ENCODE measurements around the gene REV3L. TPM values are rescaled to one million over a fixed set of nuclear protein-coding genes. Genes with fewer than 3 reads are reported as not detected.

The REV3L gene
- total and polyA plus RNA-seq, 2 donors (not counting 3 experiments of a cell fraction or from before 2014, with no cell fraction given) = 6.0 to 22.7 TPM

DNA sequence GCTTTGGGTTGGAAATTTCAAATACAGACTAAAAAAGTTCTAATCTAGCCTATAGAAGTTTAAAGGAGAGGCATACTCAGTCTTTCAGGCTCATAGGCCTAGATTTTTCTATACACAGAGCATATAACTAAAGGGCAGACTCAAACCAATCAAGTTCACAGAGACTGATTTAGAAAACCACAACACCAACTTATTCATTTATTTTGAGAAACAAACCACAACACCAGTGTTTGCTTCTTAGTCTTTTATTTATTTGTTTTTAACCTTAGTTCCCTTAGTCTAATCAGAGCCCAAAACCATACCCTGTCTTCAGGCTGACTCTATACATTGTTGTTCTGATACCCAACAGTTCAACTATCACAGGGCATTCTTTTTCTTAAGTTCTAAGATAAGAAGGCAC, 103.7 kb downstream of the REV3L start:
- Histone ChIP-seq H3K4me2 (ENCODE audit: insufficient read depth, low read length) (no peak overlapping the region), H3K4me1 (ENCODE audit: control insufficient read depth, extremely low read depth, insufficient read depth, low read length) (no peaks in the 10 kb centered on the region), H3K9me1 (replicated peaks; ENCODE audit: control insufficient read depth, extremely low read depth, insufficient read depth, low read length) (no peaks in the 10 kb centered on the region), H3K79me2 (ENCODE audit: control insufficient read depth, insufficient read depth, low read length) (no peaks in the 10 kb centered on the region), H2AFZ (ENCODE audit: low read depth, low read length) (no peak overlapping the region), H3K27me3 (ENCODE audit: control insufficient read depth in 2 of 2, insufficient read depth in 2 of 2, low read length in 2 of 2) (no peaks in the 10 kb centered on the region), H3K4me3 (replicated peaks in 1 of 3; ENCODE audit: insufficient read depth in 1 of 3, low read depth in 1 of 3, low read length in 3 of 3) (no peak overlapping the region), H4K20me1 (replicated peaks; ENCODE audit: control insufficient read depth, extremely low read depth, insufficient read depth, low read length) (no peaks in the 10 kb centered on the region), H3K9me3 (replicated peaks; ENCODE audit: control insufficient read depth, insufficient read depth, low read length) (no peaks in the 10 kb centered on the region), H3K27ac (ENCODE audit: insufficient read depth, low read depth, low read length) (no peak overlapping the region), H3K9ac (replicated peaks; ENCODE audit: extremely low read depth, insufficient read depth, low read length) (no peak overlapping the region), H3K36me3 (ENCODE audit: control insufficient read depth in 2 of 2, extremely low read depth in 1 of 2, insufficient read depth in 2 of 2, low read length in 2 of 2) (peaks cover 7 to 9% of the 10 kb centered on the region in 2 experiments)
- FAIRE-seq (no peak), DNase-seq (ENCODE audit: low read depth, low spot score) (no peak)
- BruUV-seq (replicated peaks) = no TSS peak
- dilution Hi-C loops (cut with MboI; ENCODE audit: extremely low pct_ligation_motif_present, low sequenced_read_pairs) (no loop called here), intact Hi-C loops (cut with micrococcal nuclease) (no loop called here)
- POLR2A ChIA-PET = interaction anchor here (1.2 kb wide), 1 partner anchor 304 kb away, joined by 3 read pairs; no protein-coding TSS in a partner anchor
- TF ChIP-seq FOS (IDR thresholded peaks at IDR 0.05; ENCODE audit: borderline replicate concordance, insufficient read depth, low read length) (no peak), POLR2AphosphoS5 (IDR thresholded peaks at IDR 0.05; ENCODE audit: insufficient read depth, low read depth, low read length) (no peak), GATA2 (IDR thresholded peaks at IDR 0.05; ENCODE audit: insufficient read depth, insufficient read length, low read depth, low read length) (no peak), EZH2 (IDR thresholded peaks at IDR 0.05; ENCODE audit: borderline replicate concordance, low read depth, low read length, severe bottlenecking) (no peak), JUN (IDR thresholded peaks at IDR 0.05; ENCODE audit: borderline replicate concordance, insufficient read depth, insufficient read length, low read depth) (no peak), POLR2A (IDR thresholded peaks at IDR 0.05; ENCODE audit: low read depth, low read length) (no peak), MYC (IDR thresholded peaks at IDR 0.05; ENCODE audit: low read depth, low read length) (no peak)
- TF ChIP-seq, protein P1, sequence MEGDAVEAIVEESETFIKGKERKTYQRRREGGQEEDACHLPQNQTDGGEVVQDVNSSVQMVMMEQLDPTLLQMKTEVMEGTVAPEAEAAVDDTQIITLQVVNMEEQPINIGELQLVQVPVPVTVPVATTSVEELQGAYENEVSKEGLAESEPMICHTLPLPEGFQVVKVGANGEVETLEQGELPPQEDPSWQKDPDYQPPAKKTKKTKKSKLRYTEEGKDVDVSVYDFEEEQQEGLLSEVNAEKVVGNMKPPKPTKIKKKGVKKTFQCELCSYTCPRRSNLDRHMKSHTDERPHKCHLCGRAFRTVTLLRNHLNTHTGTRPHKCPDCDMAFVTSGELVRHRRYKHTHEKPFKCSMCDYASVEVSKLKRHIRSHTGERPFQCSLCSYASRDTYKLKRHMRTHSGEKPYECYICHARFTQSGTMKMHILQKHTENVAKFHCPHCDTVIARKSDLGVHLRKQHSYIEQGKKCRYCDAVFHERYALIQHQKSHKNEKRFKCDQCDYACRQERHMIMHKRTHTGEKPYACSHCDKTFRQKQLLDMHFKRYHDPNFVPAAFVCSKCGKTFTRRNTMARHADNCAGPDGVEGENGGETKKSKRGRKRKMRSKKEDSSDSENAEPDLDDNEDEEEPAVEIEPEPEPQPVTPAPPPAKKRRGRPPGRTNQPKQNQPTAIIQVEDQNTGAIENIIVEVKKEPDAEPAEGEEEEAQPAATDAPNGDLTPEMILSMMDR (IDR thresholded peaks at IDR 0.05; ENCODE audit: extremely low read depth in 1 of 2, insufficient read depth in 1 of 2, low read depth in 1 of 2, low read length in 2 of 2) = no peak
- TF ChIP-seq, protein P2, sequence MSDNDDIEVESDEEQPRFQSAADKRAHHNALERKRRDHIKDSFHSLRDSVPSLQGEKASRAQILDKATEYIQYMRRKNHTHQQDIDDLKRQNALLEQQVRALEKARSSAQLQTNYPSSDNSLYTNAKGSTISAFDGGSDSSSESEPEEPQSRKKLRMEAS (IDR thresholded peaks at IDR 0.05; ENCODE audit: insufficient read depth, insufficient read length) = no peak
- CTCF ChIA-PET = no interaction called here

Data from endothelial cell of umbilical vein (primary cell).